COLO668 (cell line): ENCODE measurements around the gene HIGD2A.
"Not testable (repeated sequence)": the region's sequence is repeated elsewhere in the genome, so short reads cannot be mapped to it uniquely, and the experiment has no call there.

Experiments
- DNase-seq: peaks from one replicate; lab custom pipeline; 2025; ENCODE audit not compliant: unreplicated experiment; lab: John Stamatoyannopoulos, UW

HIGD2A gene

GRCh38 chr5:176394096-176394495, 5.5 kb downstream of the HIGD2A start:
- DNase-seq = no peak

- DNase-seq = no peak
Measured at GRCh38 chr5:176394881-176395675, 6.5 kb downstream of the HIGD2A start.

GRCh38 chr5:176396330-176396729, 7.8 kb downstream of the HIGD2A start:
- DNase-seq = no peak

GRCh38 chr5:176397736-176398420, 9.3 kb downstream of the HIGD2A start:
- no peak for DNase-seq

- DNase-seq = no peak
Measured at GRCh38 chr5:176400382-176401156, 12.0 kb downstream of the HIGD2A start.

GRCh38 chr5:176401281-176402205, 13.0 kb downstream of the HIGD2A start:
- DNase-seq = no peak

- DNase-seq = no peak
Measured at GRCh38 chr5:176405656-176406435, 17.3 kb downstream of the HIGD2A start.

GRCh38 chr5:176406436-176407052, 18.0 kb downstream of the HIGD2A start:
- no peak for DNase-seq

GRCh38 chr5:176407456-176408251, 19.1 kb downstream of the HIGD2A start:
- no peak for DNase-seq

- not testable (repeated sequence) for DNase-seq
Measured at GRCh38 chr5:176408252-176408573, 19.7 kb downstream of the HIGD2A start.

- no peak for DNase-seq
Measured at GRCh38 chr5:176408590-176408989, 20.0 kb downstream of the HIGD2A start.

GRCh38 chr5:176409765-176410164, 21.2 kb downstream of the HIGD2A start:
- no peak for DNase-seq

- DNase-seq = no peak
Measured at GRCh38 chr5:176410486-176411180, 22.1 kb downstream of the HIGD2A start.

GRCh38 chr5:176412517-176413254, 24.1 kb downstream of the HIGD2A start:
- DNase-seq = no peak

- DNase-seq = no peak
Measured at GRCh38 chr5:176413255-176413565, 24.7 kb downstream of the HIGD2A start.

GRCh38 chr5:176413709-176414191, 25.2 kb downstream of the HIGD2A start:
- no peak for DNase-seq

- DNase-seq = no peak
Measured at GRCh38 chr5:176414704-176415103, 26.2 kb downstream of the HIGD2A start.
